Germinal center (tissue), 1 donor: ENCODE data around the gene C9orf43.

Experiments used
- DNase-seq: peaks from one replicate; pipeline ENCODE4 v3.0.0; 2012; ENCODE audit warnings: mixed read lengths, low spot score

Gene C9orf43

DNA sequence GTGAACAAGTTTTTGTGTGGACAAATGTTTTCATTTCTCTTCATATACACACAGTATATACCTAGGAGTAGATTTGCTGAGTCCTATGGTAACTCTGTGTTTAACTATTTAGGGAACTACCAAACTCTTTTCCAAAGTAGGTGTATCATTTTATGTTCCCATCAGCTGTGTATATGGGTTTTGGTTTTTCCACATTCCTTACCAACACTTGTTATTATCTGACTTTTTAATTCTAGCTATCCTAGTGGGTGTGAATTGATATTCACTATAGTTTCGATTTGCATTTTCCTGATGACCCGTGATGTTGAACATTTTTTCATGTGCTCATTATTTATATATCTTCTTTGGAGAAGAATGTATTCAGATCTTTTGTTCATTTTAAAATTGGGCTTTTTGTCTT is 56.6 kb downstream of the C9orf43 start:
- no peak for DNase-seq

DNA sequence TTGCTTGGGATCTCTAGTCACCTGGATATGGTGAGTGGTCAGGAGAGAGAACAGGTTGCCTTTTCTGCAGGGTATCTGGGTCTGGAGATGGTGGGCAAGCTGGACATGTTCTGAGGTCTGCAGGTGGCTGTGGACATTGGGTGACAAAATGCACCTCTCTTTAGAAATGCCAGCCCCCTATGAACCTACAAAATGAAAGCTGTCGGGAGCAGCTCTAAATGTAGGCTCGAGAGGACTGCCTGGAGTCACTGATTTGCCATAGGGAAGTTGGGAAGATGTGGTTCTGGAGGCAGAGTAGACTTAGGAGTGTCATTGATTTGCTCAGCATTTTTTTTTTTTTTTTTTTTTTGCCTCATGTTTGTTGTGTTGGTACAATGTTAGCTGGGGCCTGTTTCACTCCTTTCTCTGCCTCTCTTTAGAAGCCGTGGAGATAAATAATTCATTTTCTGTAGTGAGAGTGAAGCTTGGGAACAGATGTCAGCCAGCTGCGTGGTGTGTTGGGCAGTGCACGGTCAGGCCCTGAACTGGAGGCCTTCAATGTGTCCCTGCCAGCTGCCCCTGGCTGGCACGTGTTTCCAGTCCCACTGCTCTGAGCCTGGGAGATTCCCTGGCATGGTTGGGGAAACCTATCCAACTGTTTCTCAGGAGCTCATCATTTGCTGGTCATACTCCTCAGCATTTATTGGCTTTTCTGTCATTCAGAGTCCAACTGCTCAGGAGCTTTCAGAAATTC is 58.3 kb downstream of the C9orf43 start:
- DNase-seq = no peak

DNA sequence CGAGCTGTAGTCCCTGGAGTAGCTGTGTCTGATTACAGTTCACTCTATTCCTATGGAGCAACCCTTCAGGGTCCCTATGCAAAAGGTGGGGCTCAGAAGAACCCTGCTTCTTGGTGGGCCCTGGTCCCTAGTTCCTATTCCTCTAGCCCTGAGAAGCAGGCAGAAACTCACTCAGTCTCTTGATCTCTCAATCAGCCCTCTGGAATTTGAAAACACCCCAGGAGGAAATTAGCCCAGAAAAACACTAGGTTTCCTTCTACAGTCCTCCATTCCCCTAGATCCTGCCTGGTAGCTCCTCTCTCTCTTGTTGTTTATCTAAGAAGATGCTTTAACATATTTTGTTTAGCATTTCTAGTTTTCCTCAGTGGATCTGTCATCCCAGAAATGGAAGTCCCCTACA is 60.6 kb downstream of the C9orf43 start:
- no peak for DNase-seq

DNA sequence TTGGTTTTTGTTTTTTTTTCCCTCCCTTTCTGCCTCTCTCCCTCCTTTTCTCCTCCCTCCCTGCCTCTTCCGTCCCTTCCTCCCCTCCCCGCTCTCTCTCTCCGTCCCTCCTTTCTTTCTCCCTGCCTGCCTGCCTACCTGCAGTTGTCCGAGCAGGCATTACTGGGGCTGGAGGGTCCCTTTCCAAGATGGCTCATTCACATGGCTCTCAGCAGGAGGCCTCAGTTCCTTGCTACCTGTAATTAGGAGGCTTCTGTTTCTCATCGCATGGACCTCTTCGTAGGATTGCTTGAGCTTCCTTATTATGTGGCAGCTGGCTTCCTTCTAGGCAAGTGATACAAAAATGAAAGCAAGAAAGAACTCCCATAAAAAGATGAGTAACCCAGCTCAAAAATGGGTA is 61.0 kb downstream of the C9orf43 start:
- no peak for DNase-seq

DNA sequence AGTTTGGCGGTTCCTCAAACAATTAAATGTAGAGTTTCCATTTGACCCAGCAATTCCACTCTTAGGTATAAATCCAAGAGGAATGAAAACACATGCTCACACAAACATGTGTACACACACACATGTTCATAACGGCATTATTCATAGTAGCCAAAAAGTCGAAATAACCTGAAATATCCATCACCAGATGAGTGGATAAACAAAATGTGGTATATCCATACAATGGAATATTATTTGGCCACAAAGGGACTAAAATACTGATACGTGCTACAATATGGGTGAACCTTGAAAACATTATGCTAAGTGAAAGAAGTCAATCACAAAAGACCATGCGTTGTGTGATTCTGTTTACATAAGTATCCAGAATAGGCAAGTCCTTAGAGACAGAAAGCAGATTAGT is 61.7 kb downstream of the C9orf43 start:
- DNase-seq = no peak

DNA sequence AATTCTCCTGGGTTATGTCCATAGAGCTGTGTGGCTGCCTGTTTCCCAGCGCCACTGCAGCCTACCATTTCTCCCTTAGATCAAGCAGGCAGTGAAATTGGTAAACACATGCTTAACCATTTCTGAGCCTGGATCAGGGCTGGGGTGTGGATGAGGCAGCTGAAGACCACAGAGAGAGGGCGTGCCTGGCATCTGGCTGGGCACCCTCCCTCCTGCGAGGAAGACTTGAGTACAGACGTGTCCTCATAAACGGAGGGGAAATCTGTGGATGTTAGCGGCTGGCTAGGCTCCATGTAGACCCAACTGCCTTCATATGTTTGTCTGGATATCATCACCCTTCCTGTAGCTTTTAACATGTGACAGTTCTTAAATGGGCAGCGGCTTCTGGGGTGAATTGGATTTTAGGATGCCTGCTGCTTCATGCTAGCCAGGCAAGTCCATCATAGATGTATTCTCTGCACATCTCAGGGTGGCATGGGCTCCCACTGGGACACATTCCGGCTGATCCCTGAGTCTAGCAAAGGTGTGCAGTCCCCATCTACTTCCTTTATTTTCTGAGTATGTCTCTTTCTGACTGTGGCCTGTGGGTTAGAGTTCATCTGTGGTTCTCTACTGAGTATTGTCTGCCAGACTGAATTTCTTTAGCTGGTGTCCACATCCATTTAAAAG is 63.9 kb downstream of the C9orf43 start:
- DNase-seq = no peak

DNA sequence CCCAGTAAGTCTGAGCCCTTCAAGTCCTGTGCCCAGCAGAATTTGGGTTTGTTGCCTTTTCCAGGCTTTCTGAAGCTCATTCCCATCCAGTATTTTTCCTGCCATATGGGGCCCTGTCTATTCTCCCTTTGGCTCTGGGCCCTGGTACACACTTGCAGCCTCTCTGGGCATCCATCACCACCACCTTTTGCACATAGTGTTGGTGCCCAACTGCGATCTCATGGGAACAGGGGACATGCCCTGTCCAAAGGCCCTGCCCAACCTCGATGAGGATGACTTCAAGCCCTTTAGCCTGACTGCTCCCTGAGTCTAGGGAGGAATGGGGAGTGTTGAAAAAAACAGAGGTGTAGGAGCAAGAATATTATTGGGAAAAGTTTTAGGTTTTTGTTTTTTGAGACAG is 64.5 kb downstream of the C9orf43 start:
- no peak for DNase-seq

DNA sequence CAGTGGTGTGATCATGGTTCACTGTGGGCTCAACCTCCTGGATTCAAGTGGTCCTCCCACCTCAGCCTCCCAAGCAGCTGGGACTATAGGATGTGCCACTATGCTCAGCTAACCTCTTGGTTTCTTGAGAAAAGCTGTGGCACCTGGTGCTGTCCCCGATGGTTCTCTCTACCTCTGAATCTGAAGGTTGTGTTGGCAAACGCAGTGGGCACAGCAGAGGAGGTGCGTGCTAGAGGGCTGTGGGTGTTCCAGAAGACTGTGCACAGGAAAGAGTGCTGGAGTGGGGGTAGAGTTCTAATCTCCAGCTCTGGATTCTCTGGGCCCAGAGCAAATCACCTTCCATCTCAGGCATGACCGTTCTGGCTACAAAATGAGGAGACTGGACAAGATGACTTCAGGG is 65.4 kb downstream of the C9orf43 start:
- DNase-seq = no peak

DNA sequence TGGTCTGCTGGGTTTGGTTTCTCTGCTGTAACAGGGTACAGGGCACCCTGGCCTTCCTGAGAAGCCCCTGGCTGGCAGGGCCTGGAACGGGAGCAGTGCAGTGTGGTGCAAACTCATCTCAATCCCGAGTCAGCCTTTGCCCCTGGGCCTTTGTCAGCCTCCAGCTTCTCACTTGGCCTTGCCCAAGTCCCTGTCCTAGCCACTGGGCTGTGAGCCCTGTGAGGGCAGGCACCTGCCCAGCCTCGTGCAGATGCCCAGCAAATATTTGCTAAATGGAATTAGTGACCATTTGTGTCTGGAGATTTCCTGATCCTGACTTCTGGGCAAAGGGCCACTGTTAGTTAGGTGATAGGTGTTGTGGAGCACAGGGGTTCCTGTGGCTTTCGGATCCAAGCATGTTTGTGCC is 66.0 kb downstream of the C9orf43 start:
- no peak for DNase-seq

DNA sequence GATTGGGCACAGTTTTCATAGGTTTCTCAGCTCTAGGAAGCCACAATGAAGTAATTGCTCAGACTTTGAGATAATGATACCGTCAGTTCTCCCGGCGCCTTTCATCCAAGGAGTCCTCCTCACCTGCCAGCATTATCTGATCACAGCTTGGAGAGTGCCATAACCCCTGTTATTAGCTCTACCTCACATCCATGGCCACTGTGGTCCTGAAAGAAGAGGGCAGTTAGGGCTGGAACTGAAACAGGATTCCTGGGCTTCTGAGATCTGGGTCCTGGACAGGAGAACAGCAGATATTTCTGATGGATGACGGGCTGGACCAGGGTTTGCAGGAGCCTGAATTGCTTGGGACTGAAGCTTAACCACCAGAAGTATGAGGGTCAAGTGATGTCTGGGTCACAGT is 66.5 kb downstream of the C9orf43 start:
- DNase-seq = no peak

DNA sequence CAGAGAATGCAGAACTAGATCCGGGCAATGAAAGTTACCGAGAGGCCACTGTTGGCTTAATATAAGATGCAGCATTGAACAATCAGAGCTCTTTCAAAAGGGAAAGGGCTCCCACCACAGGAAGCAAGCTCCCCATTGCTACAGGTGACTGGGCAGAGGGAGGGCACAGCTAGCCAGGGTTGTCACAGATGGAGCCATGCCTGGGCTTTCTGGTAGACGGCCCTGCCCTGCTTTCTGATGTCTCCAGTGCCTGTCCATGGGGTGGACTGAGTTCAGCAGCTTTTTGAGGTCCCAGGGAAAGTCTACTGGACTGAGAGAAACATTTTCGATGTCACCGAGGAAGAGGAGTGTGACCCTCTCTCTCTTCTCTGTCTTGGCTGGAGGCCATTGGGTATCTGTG is 67.1 kb downstream of the C9orf43 start:
- no peak for DNase-seq

DNA sequence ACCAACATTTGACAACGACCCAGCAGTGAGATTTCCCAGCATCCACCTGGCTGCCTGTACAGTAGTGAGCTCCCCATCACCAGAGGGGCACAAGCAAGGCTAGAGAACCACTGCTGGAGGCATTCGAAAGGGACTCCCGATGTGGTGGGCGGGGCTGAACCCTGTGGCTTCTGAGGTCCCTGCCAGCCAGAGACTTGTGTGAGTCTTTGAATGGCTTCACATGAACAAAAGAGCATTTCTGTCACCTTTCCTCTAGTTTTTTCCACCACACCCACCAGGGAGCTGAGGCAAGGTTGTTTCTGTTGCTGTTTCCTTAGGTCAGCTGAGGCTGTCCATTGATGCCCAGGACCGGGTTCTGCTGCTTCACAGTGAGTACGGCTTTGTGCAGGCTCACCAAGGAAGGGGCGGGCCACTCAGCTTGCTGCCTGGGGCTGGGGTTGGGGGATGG is 68.7 kb downstream of the C9orf43 start:
- DNase-seq = no peak
